Kidney epithelial cell (primary cell): ENCODE results near the gene NEURL3. TPM values are rescaled to one million over a fixed set of nuclear protein-coding genes. Genes with fewer than 3 reads are reported as not detected.

Experiments used
- DNase-seq: peaks from one replicate; pipeline ENCODE4 v3.0.0-alpha.2; 2010; ENCODE audit warnings: low read depth
- H3K27me3 ChIP-seq: 2 replicates; pipeline ENCODE4 v1.6.0; 2011; ENCODE audit warnings: low read length; ENCODE audit not compliant: control insufficient read depth, insufficient read depth
- H3K36me3 ChIP-seq: 2 replicates; pipeline ENCODE4 v1.5.1; 2011; ENCODE audit warnings: low read length; ENCODE audit not compliant: control insufficient read depth, insufficient read depth
- H3K4me3 ChIP-seq: 2 replicates; pipeline ENCODE4 v1.5.1; 2011; ENCODE audit warnings: low read depth, mild to moderate bottlenecking, control low read depth, low read length
- total RNA-seq: library from RNA; depleted of rRNA; stranded (reverse); fragments of >200 nt; gene quantifications from 2 replicates; pipeline ENCODE4 v1.2.3, GENCODE V29; 2015
- TF ChIP-seq, protein P1 (sequence below): IDR thresholded peaks from 2 replicates; pipeline ENCODE4 v1.5.1; 2011; ENCODE audit warnings: mild to moderate bottlenecking, moderate library complexity, low read length, control low read depth, inconsistent platforms; ENCODE audit not compliant: insufficient read depth, poor library complexity, severe bottlenecking

Gene NEURL3
- total RNA-seq, 1 donor from 2014 or later: 18.6 TPM

DNA sequence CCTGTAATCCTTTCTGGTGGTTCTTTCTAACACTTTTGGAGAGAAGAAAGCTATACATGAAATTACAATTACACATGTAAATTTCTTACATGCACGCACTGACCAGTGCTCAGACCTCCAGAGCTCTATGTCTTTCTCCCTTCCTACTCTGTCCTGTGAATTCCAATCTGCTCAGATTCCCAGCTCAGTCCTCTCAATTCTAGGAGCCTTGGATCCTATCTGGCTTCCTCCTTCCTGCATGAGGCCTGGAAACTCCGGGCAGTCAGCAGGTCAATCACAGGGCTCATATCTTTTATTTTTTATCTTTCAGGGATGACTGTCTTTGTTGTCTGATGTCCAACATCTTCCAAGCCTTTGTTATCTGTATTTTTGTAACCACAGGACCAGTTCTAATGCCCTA is 56.0 kb downstream of the NEURL3 start:
- H3K4me3 ChIP-seq: no peak overlapping the region
- DNase-seq: no peak
- H3K27me3 ChIP-seq: no peaks in the 10 kb centered on the region
- TF ChIP-seq, protein P1, sequence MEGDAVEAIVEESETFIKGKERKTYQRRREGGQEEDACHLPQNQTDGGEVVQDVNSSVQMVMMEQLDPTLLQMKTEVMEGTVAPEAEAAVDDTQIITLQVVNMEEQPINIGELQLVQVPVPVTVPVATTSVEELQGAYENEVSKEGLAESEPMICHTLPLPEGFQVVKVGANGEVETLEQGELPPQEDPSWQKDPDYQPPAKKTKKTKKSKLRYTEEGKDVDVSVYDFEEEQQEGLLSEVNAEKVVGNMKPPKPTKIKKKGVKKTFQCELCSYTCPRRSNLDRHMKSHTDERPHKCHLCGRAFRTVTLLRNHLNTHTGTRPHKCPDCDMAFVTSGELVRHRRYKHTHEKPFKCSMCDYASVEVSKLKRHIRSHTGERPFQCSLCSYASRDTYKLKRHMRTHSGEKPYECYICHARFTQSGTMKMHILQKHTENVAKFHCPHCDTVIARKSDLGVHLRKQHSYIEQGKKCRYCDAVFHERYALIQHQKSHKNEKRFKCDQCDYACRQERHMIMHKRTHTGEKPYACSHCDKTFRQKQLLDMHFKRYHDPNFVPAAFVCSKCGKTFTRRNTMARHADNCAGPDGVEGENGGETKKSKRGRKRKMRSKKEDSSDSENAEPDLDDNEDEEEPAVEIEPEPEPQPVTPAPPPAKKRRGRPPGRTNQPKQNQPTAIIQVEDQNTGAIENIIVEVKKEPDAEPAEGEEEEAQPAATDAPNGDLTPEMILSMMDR: no peak
- no peaks in the 10 kb centered on the region for H3K36me3 ChIP-seq

DNA sequence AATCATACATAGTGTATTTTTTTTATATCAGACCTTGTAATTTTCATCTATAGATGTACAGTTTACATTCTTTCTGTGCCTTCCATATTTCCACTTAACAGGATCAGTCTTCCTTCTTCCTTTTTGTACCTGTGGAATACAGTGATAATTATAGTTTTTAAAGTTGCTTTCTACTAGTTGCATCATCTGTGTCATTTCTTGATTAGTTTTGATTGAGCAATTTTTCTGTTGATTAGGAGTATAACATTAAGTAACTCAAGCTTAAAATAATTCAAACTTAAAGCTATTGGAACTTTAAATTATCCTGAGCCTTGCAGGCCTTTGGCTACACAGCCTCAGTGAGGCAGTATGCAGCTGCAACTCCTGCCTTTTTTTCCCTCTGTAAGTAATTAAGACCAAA is 57.4 kb downstream of the NEURL3 start:
- TF ChIP-seq, protein P1: no peak
- no peak for DNase-seq
- Histone ChIP-seq H3K36me3 (no peaks in the 10 kb centered on the region), H3K4me3 (no peak overlapping the region), H3K27me3 (no peaks in the 10 kb centered on the region)

Other genes with a start within 250 kb of the NEURL3 start
- gene TMEM127, start 239.4 kb downstream of the NEURL3 start, total RNA-seq: 54.9 and 63.5 TPM in 2 replicates
- 73.7 and 114 TPM in 2 replicates for gene CIAO1, start 239.1 kb downstream of the NEURL3 start, total RNA-seq
- 104 and 124 TPM in 2 replicates for gene SNRNP200, start 199.8 kb downstream of the NEURL3 start, total RNA-seq
- 5.1 and 5.5 TPM in 2 replicates for gene ITPRIPL1, start 180.0 kb downstream of the NEURL3 start, total RNA-seq
- gene NCAPH, start 169.6 kb downstream of the NEURL3 start, total RNA-seq: 3.1 and 4.1 TPM in 2 replicates
- gene ARID5A, start 31.4 kb upstream of the NEURL3 start, total RNA-seq: 38.8 and 41.1 TPM in 2 replicates
- gene KANSL3, start 133.0 kb upstream of the NEURL3 start, total RNA-seq: 33.2 and 33.3 TPM in 2 replicates
- 0.07 TPM in 1 of 2 replicates, not detected in the other for gene FER1L5, start 137.4 kb upstream of the NEURL3 start, total RNA-seq
- gene LMAN2L, start 234.7 kb upstream of the NEURL3 start, total RNA-seq: 14.2 and 15.7 TPM in 2 replicates